HCT116 (cell line): ENCODE measurements around the gene MAML3. TPM values are rescaled to one million over a fixed set of nuclear protein-coding genes. Genes with fewer than 3 reads are reported as not detected.

Source experiments
- ATAC-seq: fragments of 200-7000 bp; cut with Tn5 transposase; 2 replicates; pipeline ENCODE4 v1.9.1; 2020; ENCODE audit warnings: mild to moderate bottlenecking, moderate library complexity
- BruUV-seq: library from RNA; stranded (reverse); fragments of 400-500 nt; replicated peaks from 2 replicates; lab custom pipeline; 2021; lab: Mats Ljungman, UMichigan
- CTCF ChIA-PET: fragments of 300-600 bp; sonication (Branson Sonifier 250); formaldehyde crosslinking; loops from one replicate; lab custom pipeline; 2021; ENCODE audit warnings: antibody characterized with exemption; lab: Charles Lee
- POLR2A ChIA-PET: fragments of 300-600, 350-600 bp; sonication (Branson Sonifier 250); formaldehyde crosslinking; loops from one replicate; lab custom pipeline; 2021; ENCODE audit warnings: antibody characterized with exemption; lab: Charles Lee
- RAD21 ChIA-PET, 2 experiments: fragments of 300-600 bp; sonication (Branson Sonifier 250); formaldehyde crosslinking; loops; one replicate each; lab custom pipeline; 2023; ENCODE audit warnings: low total read pairs in 2 of 2; ENCODE audit not compliant: uncharacterized antibody in 2 of 2, unreplicated experiment in 2 of 2, low non-redundant PET in 1 of 2; lab: Charles Lee
- DNase-seq: peaks from one replicate; pipeline ENCODE4 v3.0.0-alpha.2; 2010; ENCODE audit warnings: low read depth, low spot score
- H2AFZ ChIP-seq: fragments of 200-600 bp; shearing (Covaris generic), sonication (generic); 2 replicates; pipeline ENCODE4 v1.6.1; 2017; ENCODE audit warnings: low read depth, mixed run types, mixed read lengths, antibody characterized with exemption, low read length; ENCODE audit not compliant: poor library complexity, severe bottlenecking
- H3K27ac ChIP-seq: 2 replicates; pipeline ENCODE4 v1.5.1; 2012; ENCODE audit warnings: low read depth, low read length
- H3K27me3 ChIP-seq: fragments of 200-600 bp; sonication (generic); 2 replicates; pipeline ENCODE4 v1.6.1; 2016; ENCODE audit warnings: mixed run types, low read length, mixed read lengths; ENCODE audit not compliant: insufficient read depth
- H3K36me3 ChIP-seq, 2 experiments: fragments of 200-500 bp in 1 of 2; fragments of 200-600 bp in 1 of 2; sonication (Bioruptor generic) in 1 of 2; sonication (generic) in 1 of 2; 2 replicates each; pipeline versions ENCODE4 v1.5.1 to v1.6.1; 2014 to 2016; ENCODE audit warnings: low read length in 2 of 2, inconsistent platforms in 1 of 2, mixed read lengths in 1 of 2, mixed run types in 1 of 2; ENCODE audit not compliant: insufficient read depth in 2 of 2, control insufficient read depth in 1 of 2
- H3K4me1 ChIP-seq, 2 experiments: fragments of 200-600 bp in 1 of 2; sonication (generic) in 1 of 2; 2 replicates each; pipeline versions ENCODE4 v1.5.1 to v1.6.1; 2012 to 2017; ENCODE audit warnings: low read length in 2 of 2, inconsistent platforms in 1 of 2, mild to moderate bottlenecking in 1 of 2, mixed read lengths in 1 of 2, mixed run types in 1 of 2, moderate library complexity in 1 of 2; ENCODE audit not compliant: insufficient read depth in 2 of 2, control insufficient read depth in 1 of 2
- H3K4me2 ChIP-seq: fragments of 200-600 bp; sonication (generic); 2 replicates; pipeline ENCODE4 v1.6.1; 2017; ENCODE audit warnings: mixed run types, low read length, mixed read lengths
- H3K4me3 ChIP-seq, 2 experiments: fragments of 200-600 bp in 1 of 2; sonication (generic) in 1 of 2; replicated peaks in 1 of 2; 2 replicates each; pipeline ENCODE4 v1.5.1; 2011 to 2016; ENCODE audit warnings: low read length in 2 of 2, control low read depth in 1 of 2, low read depth in 1 of 2, mild to moderate bottlenecking in 1 of 2, mixed read lengths in 1 of 2, mixed run types in 1 of 2
- H3K79me2 ChIP-seq: fragments of 200-600 bp; sonication (generic); 2 replicates; pipeline ENCODE4 v1.6.1; 2017; ENCODE audit warnings: mild to moderate bottlenecking, mixed run types, low read length, moderate library complexity, mixed read lengths; ENCODE audit not compliant: insufficient read depth
- H3K9ac ChIP-seq: fragments of 200-600 bp; sonication (generic); 2 replicates; pipeline ENCODE4 v1.6.1; 2016; ENCODE audit warnings: low read length, mixed read lengths
- H3K9me2 ChIP-seq: fragments of 200-600 bp; sonication (generic), shearing (Covaris generic); 2 replicates; pipeline ENCODE4 v1.6.1; 2017; ENCODE audit warnings: mixed run types, mild to moderate bottlenecking, moderate library complexity; ENCODE audit not compliant: insufficient read depth
- H3K9me3 ChIP-seq, 2 experiments: fragments of 200-500 bp in 1 of 2; fragments of 200-600 bp in 1 of 2; sonication (Bioruptor generic) in 1 of 2; sonication (generic) in 1 of 2; 2 replicates each; pipeline ENCODE4 v1.6.1; 2014 to 2017; ENCODE audit warnings: low read length in 2 of 2, mixed read lengths in 2 of 2, inconsistent platforms in 1 of 2, low read depth in 1 of 2, mild to moderate bottlenecking in 1 of 2, mixed run types in 1 of 2, moderate library complexity in 1 of 2; ENCODE audit not compliant: control insufficient read depth in 1 of 2, insufficient read depth in 1 of 2
- H4K20me1 ChIP-seq: fragments of 200-600 bp; sonication (generic), shearing (Covaris generic); 2 replicates; pipeline ENCODE4 v1.6.1; 2017; ENCODE audit warnings: mixed run types, mild to moderate bottlenecking, moderate library complexity; ENCODE audit not compliant: insufficient read depth
- ATF3 ChIP-seq: IDR thresholded peaks from 2 replicates; pipeline ENCODE4 v1.6.1; 2012
- CEBPB ChIP-seq: IDR thresholded peaks from 2 replicates; pipeline ENCODE4 v1.6.1; 2012; ENCODE audit warnings: low read depth
- EGR1 ChIP-seq: IDR thresholded peaks from 2 replicates; pipeline ENCODE4 v1.6.1; 2012; ENCODE audit warnings: low read depth
- FOSL1 ChIP-seq: IDR thresholded peaks from 2 replicates; pipeline ENCODE4 v1.6.1; 2012; ENCODE audit warnings: low read depth
- JUND ChIP-seq: IDR thresholded peaks from 2 replicates; pipeline ENCODE4 v1.6.1; 2012
- MAX ChIP-seq: IDR thresholded peaks from 2 replicates; pipeline ENCODE4 v1.6.1; 2012
- POLR2A ChIP-seq: IDR thresholded peaks from 2 replicates; pipeline ENCODE4 v1.7.0; 2011; ENCODE audit warnings: borderline replicate concordance; ENCODE audit not compliant: insufficient read depth, insufficient read length; ENCODE audit errors: extremely low read depth
- POLR2AphosphoS5 ChIP-seq: IDR thresholded peaks from 2 replicates; pipeline ENCODE4 v1.6.1; 2011; ENCODE audit warnings: mild to moderate bottlenecking, low read depth, low read length, moderate library complexity
- RAD21 ChIP-seq: IDR thresholded peaks from 2 replicates; pipeline ENCODE4 v1.6.1; 2012; ENCODE audit warnings: low read depth, mild to moderate bottlenecking
- SIN3A ChIP-seq: IDR thresholded peaks from 2 replicates; pipeline ENCODE4 v1.6.1; 2012; ENCODE audit warnings: low read depth
- SP1 ChIP-seq: IDR thresholded peaks from 2 replicates; pipeline ENCODE4 v1.6.1; 2012; ENCODE audit warnings: low read depth
- SRF ChIP-seq: IDR thresholded peaks from 2 replicates; pipeline ENCODE4 v1.6.1; 2012; ENCODE audit warnings: low read depth
- TCF7L2 ChIP-seq: IDR thresholded peaks from 2 replicates; pipeline ENCODE4 v1.7.0; 2011; ENCODE audit warnings: borderline replicate concordance, inconsistent platforms; ENCODE audit not compliant: insufficient read depth, insufficient read length; ENCODE audit errors: extremely low read depth
- YY1 ChIP-seq: IDR thresholded peaks from 2 replicates; pipeline ENCODE4 v1.6.1; 2011; ENCODE audit warnings: low read length, low read depth, moderate library complexity, mild to moderate bottlenecking; ENCODE audit not compliant: insufficient replicate concordance; ENCODE audit errors: extremely low read depth
- ZBTB33 ChIP-seq: IDR thresholded peaks from 2 replicates; pipeline ENCODE4 v1.6.1; 2011; ENCODE audit warnings: mild to moderate bottlenecking, low read length, moderate library complexity; ENCODE audit not compliant: insufficient replicate concordance; ENCODE audit errors: extremely low read depth
- ZFX ChIP-seq: fragments of 450-650 bp; IDR thresholded peaks from 2 replicates; pipeline ENCODE4 v1.6.1; 2017
- ZNF274 ChIP-seq: fragments of 200-500 bp; sonication (Bioruptor generic); IDR thresholded peaks from 2 replicates; pipeline ENCODE4 v1.6.1; 2014; ENCODE audit warnings: mild to moderate bottlenecking, low read depth, low read length, inconsistent platforms
- intact Hi-C: fragments of 100-400 bp; cut with micrococcal nuclease; formaldehyde crosslinking; loops from 2 replicates; pipeline ENCODE4 v1.10.0; 2022
- total RNA-seq: library from RNA; stranded (reverse); gene quantifications from one replicate; pipeline ENCODE4 v1.2.1, GENCODE V29; 2021; ENCODE audit not compliant: unreplicated experiment

MAML3 gene
- total RNA-seq, 1 experiment from 2014 or later, result 3.1 TPM

- ChIA-PET RAD21 (no interaction called here), CTCF (no interaction called here), POLR2A (no interaction called here)
- H3K4me2 ChIP-seq, result no peak overlapping the region
- H4K20me1 ChIP-seq, result no peaks in the 10 kb centered on the region
- TF ChIP-seq MAX (no peak), POLR2A (no peak), POLR2AphosphoS5 (no peak), TCF7L2 (no peak), ZFX (no peak), SIN3A (no peak), EGR1 (no peak), ATF3 (no peak), ZNF274 (no peak), JUND (no peak), FOSL1 (no peak), RAD21 (no peak), CEBPB (no peak), YY1 (no peak), SP1 (no peak), SRF (no peak), ZBTB33 (no peak)
- no peaks in the 10 kb centered on the region for H3K9me3 ChIP-seq
- ATAC-seq (no peak), DNase-seq (no peak)
- H3K27me3 ChIP-seq, result no peaks in the 10 kb centered on the region
- no peaks in the 10 kb centered on the region for H3K79me2 ChIP-seq
- no peaks in the 10 kb centered on the region for H3K36me3 ChIP-seq
- BruUV-seq, result no TSS peak
- H3K9me2 ChIP-seq, result no peaks in the 10 kb centered on the region
- no peak overlapping the region for H2AFZ ChIP-seq
- no peak overlapping the region for H3K27ac ChIP-seq
- H3K9ac ChIP-seq, result no peak overlapping the region
- intact Hi-C loops, result no loop called here
- no peak overlapping the region for H3K4me3 ChIP-seq
- no peaks in the 10 kb centered on the region for H3K4me1 ChIP-seq
Observed at GRCh38 chr4:139682741-139683151, 471.2 kb downstream of the MAML3 start.
